HG03196 (cell line): ENCODE measurements around the gene SHANK2.

Source experiments
- ATAC-seq: cut with Tn5 transposase; IDR thresholded peaks from one replicate; pipeline ENCODE4 v1.9.1; 2021; ENCODE audit not compliant: unreplicated experiment

SHANK2 gene

GRCh38 chr11:71222318-71223080, 29.9 kb downstream of the SHANK2 start:
- ATAC-seq = no peak

GRCh38 chr11:71221821-71222220, 30.6 kb downstream of the SHANK2 start:
- ATAC-seq = no peak

- no peak for ATAC-seq
Measured at GRCh38 chr11:71221201-71221600, 31.2 kb downstream of the SHANK2 start.

- no peak for ATAC-seq
Measured at GRCh38 chr11:71218789-71219499, 33.4 kb downstream of the SHANK2 start.

GRCh38 chr11:71215425-71215965, 36.9 kb downstream of the SHANK2 start:
- ATAC-seq = no peak

GRCh38 chr11:71214553-71215424, 37.6 kb downstream of the SHANK2 start:
- ATAC-seq = no peak

GRCh38 chr11:71213696-71214552, 38.5 kb downstream of the SHANK2 start:
- ATAC-seq = no peak

GRCh38 chr11:71212871-71213559, 39.4 kb downstream of the SHANK2 start:
- ATAC-seq = no peak

GRCh38 chr11:71211631-71212030, 40.7 kb downstream of the SHANK2 start:
- ATAC-seq = no peak

- no peak for ATAC-seq
Measured at GRCh38 chr11:71210861-71211260, 41.5 kb downstream of the SHANK2 start.

- ATAC-seq = no peak
Measured at GRCh38 chr11:71209656-71210055, 42.7 kb downstream of the SHANK2 start.

GRCh38 chr11:71209181-71209580, 43.2 kb downstream of the SHANK2 start:
- ATAC-seq = no peak

- ATAC-seq = no peak
Measured at GRCh38 chr11:71208011-71208774, 44.2 kb downstream of the SHANK2 start.

GRCh38 chr11:71207563-71207962, 44.8 kb downstream of the SHANK2 start:
- no peak for ATAC-seq

GRCh38 chr11:71206186-71206585, 46.2 kb downstream of the SHANK2 start:
- no peak for ATAC-seq

GRCh38 chr11:71204748-71205664, 47.4 kb downstream of the SHANK2 start:
- ATAC-seq = no peak

- no peak for ATAC-seq
Measured at GRCh38 chr11:71204294-71204693, 48.1 kb downstream of the SHANK2 start.

GRCh38 chr11:71203681-71204080, 48.7 kb downstream of the SHANK2 start:
- no peak for ATAC-seq
